H1 (cell line): ENCODE results near the gene IFT122. TPM values are rescaled to one million over a fixed set of nuclear protein-coding genes. Genes with fewer than 3 reads are reported as not detected.

Source experiments
- CTCF ChIA-PET: fragments of 300-600 bp; sonication (Branson Sonifier 250); formaldehyde crosslinking; loops from one replicate; lab custom pipeline; 2021; ENCODE audit not compliant: partially characterized antibody; lab: Charles Lee
- POLR2A ChIA-PET: fragments of 300-600 bp; sonication (Branson Sonifier 250); formaldehyde crosslinking; loops from one replicate; lab custom pipeline; 2021; ENCODE audit warnings: inconsistent platforms; ENCODE audit not compliant: partially characterized antibody; lab: Charles Lee
- DNase-seq, 2 experiments: peaks; one replicate each; pipeline versions ENCODE4 v3.0.0 to v3.0.0-alpha.2; 2010 to 2022; ENCODE audit warnings: low spot score in 2 of 2, low read depth in 1 of 2, mixed read lengths in 1 of 2
- FAIRE-seq: peaks from 2 replicates; lab custom pipeline; 2011; peaks lifted over from hg19 to GRCh38; lab: Jason Lieb, UNC
- H2AFZ ChIP-seq: 2 replicates; pipeline ENCODE4 v1.8.1; 2012; ENCODE audit warnings: low read length, inconsistent platforms
- H2AK5ac ChIP-seq: 2 replicates; pipeline ENCODE4 v1.6.1; 2013; ENCODE audit warnings: low read depth, low read length
- H2BK120ac ChIP-seq: replicated peaks from 2 replicates; pipeline ENCODE3; 2013; ENCODE audit warnings: low read depth, low read length, inconsistent platforms
- H2BK12ac ChIP-seq: 2 replicates; pipeline ENCODE4 v1.6.1; 2013; ENCODE audit warnings: low read depth, low read length
- H2BK15ac ChIP-seq: 2 replicates; pipeline ENCODE4 v1.6.1; 2013; ENCODE audit warnings: low read length
- H2BK20ac ChIP-seq: 2 replicates; pipeline ENCODE4 v1.6.1; 2013; ENCODE audit warnings: low read length
- H2BK5ac ChIP-seq: 2 replicates; pipeline ENCODE4 v1.6.1; 2013; ENCODE audit warnings: low read depth, low read length
- H3K14ac ChIP-seq: 2 replicates; pipeline ENCODE4 v1.6.1; 2013; ENCODE audit warnings: inconsistent platforms; ENCODE audit not compliant: insufficient read length
- H3K18ac ChIP-seq: 2 replicates; pipeline ENCODE4 v1.6.1; 2013; ENCODE audit warnings: low read length; ENCODE audit errors: extremely low read depth
- H3K23ac ChIP-seq: 2 replicates; pipeline ENCODE4 v1.6.1; 2013; ENCODE audit warnings: inconsistent platforms; ENCODE audit not compliant: insufficient read length
- H3K23me2 ChIP-seq: 2 replicates; pipeline ENCODE4 v1.6.1; 2013; ENCODE audit warnings: low read depth, low read length
- H3K27ac ChIP-seq: 2 replicates; pipeline ENCODE4 v1.6.1; 2011; ENCODE audit warnings: low read depth, low read length, inconsistent platforms
- H3K27me3 ChIP-seq, 4 experiments: replicated peaks in 1 of 4; 1 replicate in 1 of 4; 2 replicates in 3 of 4; pipeline versions ENCODE4 v1.6.1 to v1.8.1; 2011 to 2013; ENCODE audit warnings: low read length in 3 of 4, mild to moderate bottlenecking in 3 of 4, inconsistent platforms in 2 of 4, mixed read lengths in 2 of 4, moderate library complexity in 1 of 4; ENCODE audit not compliant: control insufficient read depth in 3 of 4, insufficient read depth in 3 of 4; ENCODE audit errors: extremely low read depth in 1 of 4
- H3K36me3 ChIP-seq, 4 experiments: 2 replicates each; pipeline versions ENCODE4 v1.6.1 to v1.8.1; 2011 to 2013; ENCODE audit warnings: mild to moderate bottlenecking in 4 of 4, low read length in 3 of 4, moderate library complexity in 2 of 4, control low read depth in 1 of 4, inconsistent platforms in 1 of 4; ENCODE audit not compliant: insufficient read depth in 4 of 4, control insufficient read depth in 2 of 4
- H3K4ac ChIP-seq: replicated peaks from 2 replicates; pipeline ENCODE3; 2013; ENCODE audit warnings: low read length, low read depth, mixed read lengths, inconsistent platforms; ENCODE audit not compliant: insufficient read length
- H3K4me1 ChIP-seq, 4 experiments: replicated peaks in 1 of 4; 1 replicate in 1 of 4; 2 replicates in 3 of 4; pipeline versions ENCODE4 v1.6.1 to v1.8.1; 2011 to 2013; ENCODE audit warnings: low read length in 3 of 4, inconsistent platforms in 2 of 4, mixed read lengths in 1 of 4; ENCODE audit not compliant: insufficient read depth in 4 of 4, control insufficient read depth in 3 of 4
- H3K4me2 ChIP-seq, 2 experiments: 2 replicates each; pipeline versions ENCODE4 v1.6.1 to v1.8.1; 2011 to 2013; ENCODE audit warnings: low read depth in 2 of 2, low read length in 2 of 2, control low read depth in 1 of 2, inconsistent platforms in 1 of 2, mild to moderate bottlenecking in 1 of 2; ENCODE audit not compliant: insufficient read depth in 1 of 2
- H3K4me3 ChIP-seq, 4 experiments: fragments of 200-600, 300-600 bp in 1 of 4; sonication (generic), shearing (Covaris generic), sonication (Bioruptor Twin) in 1 of 4; 2 replicates each; pipeline versions ENCODE4 v1.5.1 to v1.8.1; 2011 to 2016; ENCODE audit warnings: low read length in 4 of 4, low read depth in 3 of 4, control low read depth in 2 of 4, inconsistent platforms in 2 of 4, mild to moderate bottlenecking in 2 of 4, mixed read lengths in 1 of 4, moderate library complexity in 1 of 4; ENCODE audit not compliant: insufficient read depth in 2 of 4; ENCODE audit errors: extremely low read depth in 1 of 4
- H3K56ac ChIP-seq: replicated peaks from 2 replicates; pipeline ENCODE3; 2013; ENCODE audit warnings: low read depth, mild to moderate bottlenecking, mixed read lengths, low read length, inconsistent platforms; ENCODE audit not compliant: insufficient read length
- H3K79me1 ChIP-seq: 2 replicates; pipeline ENCODE4 v1.6.1; 2013; ENCODE audit warnings: low read depth, low read length, control low read depth
- H3K79me2 ChIP-seq, 2 experiments: 2 replicates each; pipeline versions ENCODE4 v1.6.1 to v1.8.1; 2012 to 2013; ENCODE audit warnings: low read length in 2 of 2, mild to moderate bottlenecking in 2 of 2, inconsistent platforms in 1 of 2; ENCODE audit not compliant: insufficient read depth in 2 of 2, control insufficient read depth in 1 of 2
- H3K9ac ChIP-seq, 4 experiments: replicated peaks in 1 of 4; 1 replicate in 1 of 4; 2 replicates in 3 of 4; pipeline versions ENCODE4 v1.6.1 to v1.8.1; 2011 to 2013; ENCODE audit warnings: low read depth in 3 of 4, low read length in 3 of 4, control low read depth in 2 of 4, mild to moderate bottlenecking in 2 of 4, moderate library complexity in 2 of 4, inconsistent platforms in 1 of 4; ENCODE audit errors: extremely low read depth in 1 of 4
- H3K9me3 ChIP-seq, 2 experiments: 2 replicates each; pipeline versions ENCODE4 v1.6.1 to v1.8.1; 2012 to 2013; ENCODE audit warnings: mild to moderate bottlenecking in 2 of 2, moderate library complexity in 2 of 2, control low read depth in 1 of 2, inconsistent platforms in 1 of 2, low read depth in 1 of 2, low read length in 1 of 2, mixed read lengths in 1 of 2; ENCODE audit not compliant: insufficient read depth in 2 of 2
- H4K20me1 ChIP-seq, 2 experiments: replicated peaks in 1 of 2; 2 replicates each; pipeline versions ENCODE3 to v1.8.1; 2011 to 2013; ENCODE audit warnings: inconsistent platforms in 2 of 2, low read length in 2 of 2, mild to moderate bottlenecking in 1 of 2; ENCODE audit not compliant: insufficient read depth in 2 of 2, control insufficient read depth in 1 of 2
- H4K5ac ChIP-seq: 2 replicates; pipeline ENCODE4 v1.6.1; 2013; ENCODE audit warnings: low read length, low read depth, mixed read lengths, inconsistent platforms; ENCODE audit not compliant: insufficient read length
- H4K8ac ChIP-seq: 2 replicates; pipeline ENCODE4 v1.8.0; 2013; ENCODE audit warnings: mild to moderate bottlenecking, moderate library complexity, low read length, inconsistent platforms; ENCODE audit not compliant: insufficient read depth; ENCODE audit errors: extremely low read depth
- H4K91ac ChIP-seq: replicated peaks from 2 replicates; pipeline ENCODE3; 2013; ENCODE audit warnings: low read length, mixed read lengths, inconsistent platforms; ENCODE audit not compliant: insufficient read length
- FOSL1 ChIP-seq: IDR thresholded peaks from 2 replicates; pipeline ENCODE4 v1.6.1; 2011; ENCODE audit warnings: mild to moderate bottlenecking, low read depth, low read length, moderate library complexity; ENCODE audit not compliant: insufficient read depth
- MAFK ChIP-seq: IDR thresholded peaks from 2 replicates; pipeline ENCODE4 v1.6.1; 2012; ENCODE audit warnings: low read depth, mild to moderate bottlenecking, improper control_type of control experiment, low read length
- RNF2 ChIP-seq: fragments of 200-900, 300-1000 bp; sonication (generic); IDR thresholded peaks from 2 replicates; pipeline ENCODE4 v1.7.1; 2016; ENCODE audit warnings: borderline replicate concordance, low read depth, mild to moderate bottlenecking, antibody characterized with exemption, low read length; ENCODE audit not compliant: poor library complexity, severe bottlenecking; ENCODE audit errors: missing control alignments
- SIRT6 ChIP-seq: IDR thresholded peaks from one replicate; pipeline ENCODE4 v1.7.1; 2012; ENCODE audit warnings: low read length, inconsistent platforms
- WGBS, 2 experiments: shearing (Covaris generic) in 1 of 2; methylation state at CpG; one replicate each; pipeline versions ENCODE4 v1.1.6 to v1.1.7; 2013 to 2015; ENCODE audit warnings: low lambda C conversion rate in 2 of 2, mixed read lengths in 2 of 2, inconsistent platforms in 1 of 2, low coverage in 1 of 2, missing lambda C conversion rate in 1 of 2; ENCODE audit not compliant: insufficient replicate concordance in 2 of 2, insufficient coverage in 1 of 2, insufficient read length in 1 of 2; ENCODE audit errors: extremely low coverage in 1 of 2, missing lambda C conversion rate in 1 of 2; 5-methylcytosine and 5-hydroxymethylcytosine counted together
- polyA plus RNA-seq, 7 experiments: library from polyadenylated mRNA; depleted of rRNA in 3 of 7; stranded (reverse) in 5 of 7; unstranded in 2 of 7; fragments of >200 nt in 5 of 7; fragments of 200-250 nt in 2 of 7; gene quantifications; 1 replicate in 5 of 7; 2 replicates in 1 of 7; 4 replicates in 1 of 7; pipeline versions ENCODE4 v1.2.1 to v1.2.3, GENCODE V29; 2011 to 2013; ENCODE audit warnings: missing spikeins in 2 of 7, mixed read lengths in 2 of 7
- total RNA-seq: library from RNA; stranded (reverse); fragmentation: NEBNext Ultra II Directional; extraction: Animal tissue kit (Norgen Biotek cat#: 25700); gene quantifications from 2 replicates; pipeline ENCODE4 v1.2.1, GENCODE V29; 2021

Gene IFT122
- total and polyA plus RNA-seq, 2 of the 8 experiments (the other 6 are each of a cell fraction or from before 2014, with no cell fraction given), result 23.7 to 25.1 TPM

- no peak for DNase-seq
- POLR2A ChIA-PET, result no interaction called here
- no peaks in the 10 kb centered on the region; a peak in 1 of 8 replicates for H3K36me3 ChIP-seq
Measured at GRCh38 chr3:129563850-129564535, 124.0 kb downstream of the IFT122 start.

More at GRCh38 chr3:129563850-129564535, 124.0 kb downstream of the IFT122 start:
- Histone ChIP-seq H2BK12ac (no peak overlapping the region), H2AFZ (no peak overlapping the region), H3K23ac (no peak overlapping the region), H2BK15ac (no peak overlapping the region), H3K4me1 (no peaks in the 10 kb centered on the region; a peak in 2 of 7 replicates), H3K79me2 (no peaks in the 10 kb centered on the region), H4K20me1 (no peaks in the 10 kb centered on the region), H2BK5ac (no peak overlapping the region), H3K4ac (no peak overlapping the region), H2BK20ac (no peak overlapping the region), H4K5ac (no peak overlapping the region), H2AK5ac (no peak overlapping the region), H4K8ac (no peak overlapping the region), H3K79me1 (no peaks in the 10 kb centered on the region), H4K91ac (no peak overlapping the region), H3K9ac (no peak overlapping the region), H3K56ac (no peak overlapping the region), H3K9me3 (no peaks in the 10 kb centered on the region), H3K4me2 (no peak overlapping the region), H3K27me3 (no peaks in the 10 kb centered on the region), H3K23me2 (no peaks in the 10 kb centered on the region), H3K27ac (no peak overlapping the region), H3K18ac (no peak overlapping the region), H3K4me3 (no peak overlapping the region), H2BK120ac (no peak overlapping the region), H3K14ac (no peak overlapping the region)
- TF ChIP-seq MAFK (no peak), RNF2 (no peak), FOSL1 (no peak), SIRT6 (no peak)
- WGBS, 2 experiments, result 89% methylated on average over 7 of the region's 8 CpGs; no CpG with 5 or more reads in 1 of the 2 experiments
- CTCF ChIA-PET, result interaction anchor here (1.4 to 1.5 kb wide), 2 partner anchors 21 to 260 kb away, joined by 3 to 4 read pairs; partner anchors contain the start of gene H1-8
- FAIRE-seq, result no peak
